AG09309 (cell line): ENCODE data around the gene PIMREG.
A peak's percentile ranks its signal among the peaks of the same experiment; 100 is the strongest.

Experiments
- DNase-seq: peaks from one replicate; pipeline ENCODE4 v3.0.0-alpha.2; 2010; ENCODE audit warnings: low read depth
- H3K4me3 ChIP-seq: 2 replicates; pipeline ENCODE4 v1.5.1; 2011; ENCODE audit warnings: mild to moderate bottlenecking, low read depth, low read length, moderate library complexity; ENCODE audit not compliant: control insufficient read depth
- CTCF ChIP-seq: IDR thresholded peaks from 2 replicates; pipeline ENCODE4 v1.5.1; 2011; ENCODE audit warnings: mild to moderate bottlenecking, low read depth, low read length, inconsistent platforms; ENCODE audit not compliant: insufficient read depth, control insufficient read depth; ENCODE audit errors: missing control alignments

Gene PIMREG

DNA sequence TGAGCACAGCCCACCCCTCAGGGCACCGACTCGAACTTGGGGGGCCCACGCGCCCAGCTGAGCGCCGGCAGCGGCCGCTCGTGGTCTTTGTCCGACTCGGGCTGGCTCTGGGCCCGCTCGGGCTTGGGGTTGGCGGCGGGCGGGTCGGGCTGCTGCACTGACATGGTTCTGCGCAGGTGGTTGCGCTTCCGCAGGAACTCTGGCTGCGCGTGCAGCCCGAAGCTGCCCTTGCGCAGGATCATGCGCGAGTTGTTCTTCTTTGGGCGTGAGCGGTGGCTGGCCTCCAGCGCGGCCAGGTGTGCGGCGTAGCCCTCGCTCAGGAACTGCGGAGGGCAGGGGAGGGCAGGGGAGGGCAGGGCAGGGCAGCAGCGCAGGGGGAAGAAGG, 11.1 kb downstream of the PIMREG start:
- no peak for TF ChIP-seq CTCF

DNA sequence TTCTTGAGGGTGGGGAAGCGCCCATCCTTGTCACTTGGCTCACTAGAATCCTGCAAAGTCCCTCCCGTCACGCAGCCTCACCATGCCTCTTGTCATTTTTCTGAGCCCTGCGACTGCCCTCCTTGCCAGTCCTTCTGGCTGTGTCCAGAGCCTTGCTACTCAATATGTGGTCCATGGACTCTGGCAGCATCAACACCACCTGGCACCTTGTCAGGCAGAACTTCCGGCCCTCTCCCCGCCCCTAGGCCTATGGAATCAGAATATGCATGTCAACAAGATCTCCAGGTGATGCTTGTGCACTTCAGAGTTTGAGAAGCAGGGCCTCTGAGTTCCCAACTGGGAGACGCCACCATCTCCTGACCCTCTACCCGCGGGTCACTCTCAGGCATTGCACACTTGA, 12.1 kb downstream of the PIMREG start:
- no peak for TF ChIP-seq CTCF
- H3K4me3 ChIP-seq = no peak overlapping the region
- no peak for DNase-seq

More for the DNA sequence above, 11.1 kb downstream of the PIMREG start:
- no peak for DNase-seq
- peak overlapping the region; percentile 11 for H3K4me3 ChIP-seq

- H3K4me3 ChIP-seq = no peak overlapping the region
- no peak for DNase-seq
- no peak for TF ChIP-seq CTCF
Measured at GRCh38 chr17:6456914-6457687, 12.8 kb downstream of the PIMREG start.

DNA sequence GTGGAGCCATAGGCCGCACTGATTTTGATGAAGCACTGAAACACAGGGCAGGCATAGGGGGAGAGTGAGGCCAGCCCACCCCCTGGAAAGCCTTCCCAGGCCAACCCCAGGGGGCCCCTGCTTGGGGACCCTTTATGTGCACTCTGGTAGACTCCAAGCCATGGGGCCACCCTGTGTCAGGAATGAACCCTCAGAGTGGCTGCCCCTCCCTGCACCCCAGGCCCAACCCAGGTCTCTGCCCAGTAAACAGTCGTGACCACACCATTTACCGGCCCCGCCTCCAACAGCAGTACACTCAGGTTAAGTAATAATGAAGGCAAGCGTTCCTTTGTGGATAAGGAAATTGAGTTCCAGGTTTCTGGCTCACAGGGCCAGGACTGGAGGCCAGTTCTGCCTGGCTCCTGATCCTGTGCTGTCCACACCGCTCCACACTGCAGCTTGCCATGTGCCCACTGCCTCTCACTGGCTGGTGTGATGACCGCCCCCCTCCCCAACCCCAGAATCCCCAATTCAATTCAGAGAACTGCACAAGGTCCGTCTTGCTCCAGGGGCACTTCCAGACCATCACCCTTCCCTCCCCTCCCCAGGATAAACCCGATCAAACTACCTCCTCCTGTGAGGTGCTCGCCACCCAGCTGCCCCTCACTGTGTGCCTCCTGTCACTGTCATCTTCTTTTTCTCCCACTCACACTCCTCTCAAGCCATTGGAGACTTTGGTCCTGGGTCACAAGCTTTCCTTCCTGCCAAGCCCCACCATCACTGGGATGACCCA, 13.6 kb downstream of the PIMREG start:
- no peak overlapping the region for H3K4me3 ChIP-seq
- DNase-seq = no peak
- no peak for TF ChIP-seq CTCF

DNA sequence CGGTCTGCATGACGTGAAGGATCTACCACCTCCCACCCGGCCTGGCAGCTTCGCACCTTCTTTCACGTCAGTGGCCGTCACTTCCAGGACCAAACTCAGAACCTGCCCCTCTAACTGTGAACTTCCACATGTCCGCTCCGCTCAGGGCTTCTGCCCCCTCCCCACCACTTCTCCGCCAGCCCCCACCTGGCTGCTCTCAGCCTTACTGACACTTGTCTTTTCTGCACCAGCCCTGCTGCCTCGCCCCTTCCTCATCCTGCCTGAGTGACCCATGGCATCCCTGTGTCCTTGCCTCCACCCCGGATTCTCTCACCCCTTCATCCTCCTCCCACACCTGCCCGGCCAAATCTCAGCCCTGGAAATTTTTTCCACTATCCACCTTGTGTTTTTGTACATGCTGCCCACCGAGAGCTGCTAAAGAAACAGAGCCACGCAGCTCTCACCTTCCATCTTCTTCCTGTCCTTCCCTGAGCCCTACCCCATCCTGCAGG, 14.2 kb downstream of the PIMREG start:
- no peak for TF ChIP-seq CTCF
- DNase-seq = no peak
- no peak overlapping the region for H3K4me3 ChIP-seq

DNA sequence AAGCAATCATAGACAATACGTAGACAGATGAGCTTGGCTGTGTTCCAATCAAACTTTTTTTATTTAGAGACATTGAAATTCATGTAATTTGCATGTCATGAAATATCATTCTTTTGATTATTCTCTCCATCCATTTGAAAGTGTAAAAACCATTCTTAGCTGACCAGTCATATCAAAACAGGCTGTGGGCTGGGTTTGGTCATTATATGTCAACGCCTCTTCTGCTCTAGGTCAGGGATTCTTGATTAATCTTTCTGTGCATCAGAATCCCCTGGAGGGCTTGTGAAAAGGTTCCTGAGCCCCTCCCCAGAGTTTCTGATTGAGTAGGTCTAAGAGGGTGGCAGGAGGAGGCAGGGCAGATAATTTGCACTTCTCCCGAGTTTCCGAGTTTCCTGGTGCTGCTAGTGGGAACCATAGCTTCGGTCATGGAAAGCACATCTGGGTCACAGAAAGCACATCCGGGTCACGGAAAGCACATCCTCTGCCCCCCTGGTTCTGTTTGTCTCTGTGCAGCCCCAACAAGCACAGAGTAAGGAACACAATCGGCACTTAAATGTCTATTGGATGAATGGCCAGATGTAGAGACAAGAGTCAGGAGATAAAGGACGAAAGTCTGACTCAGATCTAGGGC, 16.4 kb downstream of the PIMREG start:
- TF ChIP-seq CTCF = no peak

More for the DNA sequence above, 16.4 kb downstream of the PIMREG start:
- no peak for DNase-seq
- H3K4me3 ChIP-seq = no peak overlapping the region
